Type B pancreatic cell (in vitro differentiated cells): ENCODE results near the gene FBXO31. TPM values are rescaled to one million over a fixed set of nuclear protein-coding genes. Genes with fewer than 3 reads are reported as not detected.

Experiments
- DNase-seq: peaks from one replicate; pipeline ENCODE4 v3.0.0; 2021; ENCODE audit warnings: mixed read lengths; ENCODE audit not compliant: unreplicated experiment; ENCODE audit errors: extremely low spot score
- H3K27ac Mint-ChIP-seq: 2 replicates; pipeline ENCODE4 v1.8.0; 2021; ENCODE audit warnings: mild to moderate bottlenecking, mixed read lengths
- H3K27me3 Mint-ChIP-seq: 2 replicates; pipeline ENCODE4 v1.8.0; 2021; ENCODE audit warnings: mixed read lengths
- H3K36me3 Mint-ChIP-seq: 2 replicates; pipeline ENCODE4 v1.8.0; 2021; ENCODE audit warnings: mixed read lengths
- H3K4me1 Mint-ChIP-seq: one replicate; pipeline ENCODE4 v1.8.0; 2021; ENCODE audit warnings: mixed read lengths; ENCODE audit not compliant: unreplicated experiment
- H3K4me3 Mint-ChIP-seq: 2 replicates; pipeline ENCODE4 v1.8.0; 2021; ENCODE audit warnings: mild to moderate bottlenecking, mixed read lengths
- H3K9me3 Mint-ChIP-seq: 2 replicates; pipeline ENCODE4 v1.8.0; 2021; ENCODE audit warnings: mixed read lengths
- CTCF ChIP-seq: fragments of 200-600 bp; sonication (generic); conservative IDR thresholded peaks from 2 replicates; pipeline ENCODE4 v1.5.0; 2021; ENCODE audit warnings: antibody characterized with exemption, mild to moderate bottlenecking
- total RNA-seq: library from RNA; stranded (reverse); gene quantifications from 2 replicates; pipeline ENCODE4 v1.2.1, GENCODE V29; 2021; ENCODE audit warnings: low replicate concordance

Gene FBXO31
- total RNA-seq, 1 donor from 2014 or later = 35.1 TPM

GRCh38 chr16:87375426-87376135, 8.0 kb downstream of the FBXO31 start:
- no peak for TF ChIP-seq CTCF
- H3K36me3 Mint-ChIP-seq = no peaks in the 10 kb centered on the region

GRCh38 chr16:87374313-87374712, 9.3 kb downstream of the FBXO31 start:
- no peak overlapping the region for H3K4me3 Mint-ChIP-seq
- H3K27me3 Mint-ChIP-seq = no peaks in the 10 kb centered on the region
- peaks cover 17% of the 10 kb centered on the region for H3K4me1 Mint-ChIP-seq
- DNase-seq = no peak
- H3K36me3 Mint-ChIP-seq = no peaks in the 10 kb centered on the region
- no peaks in the 10 kb centered on the region for H3K9me3 Mint-ChIP-seq
- no peak overlapping the region for H3K27ac Mint-ChIP-seq
- no peak for TF ChIP-seq CTCF

More at GRCh38 chr16:87375426-87376135, 8.0 kb downstream of the FBXO31 start:
- Mint-ChIP-seq H3K4me3 (no peak overlapping the region), H3K4me1 (peaks cover 17% of the 10 kb centered on the region), H3K9me3 (no peaks in the 10 kb centered on the region), H3K27me3 (no peaks in the 10 kb centered on the region), H3K27ac (no peak overlapping the region)
- no peak for DNase-seq

GRCh38 chr16:87372305-87372704, 11.3 kb downstream of the FBXO31 start:
- Mint-ChIP-seq H3K4me1 (peaks cover 32% of the 10 kb centered on the region), H3K9me3 (no peaks in the 10 kb centered on the region), H3K27ac (no peak overlapping the region), H3K4me3 (no peak overlapping the region), H3K27me3 (no peaks in the 10 kb centered on the region), H3K36me3 (no peaks in the 10 kb centered on the region)
- no peak for TF ChIP-seq CTCF
- no peak for DNase-seq

GRCh38 chr16:87371261-87371866, 12.2 kb downstream of the FBXO31 start:
- no peak for DNase-seq
- no peaks in the 10 kb centered on the region for H3K27me3 Mint-ChIP-seq
- no peak overlapping the region for H3K4me3 Mint-ChIP-seq
- no peak for TF ChIP-seq CTCF
- H3K9me3 Mint-ChIP-seq = no peaks in the 10 kb centered on the region
- H3K4me1 Mint-ChIP-seq = peaks cover 32% of the 10 kb centered on the region
- H3K27ac Mint-ChIP-seq = no peak overlapping the region
- no peaks in the 10 kb centered on the region for H3K36me3 Mint-ChIP-seq

- TF ChIP-seq CTCF = no peak
- H3K4me1 Mint-ChIP-seq = peaks cover 26% of the 10 kb centered on the region
- H3K27ac Mint-ChIP-seq = no peak overlapping the region
- no peaks in the 10 kb centered on the region for H3K27me3 Mint-ChIP-seq
- no peaks in the 10 kb centered on the region for H3K36me3 Mint-ChIP-seq
- no peak overlapping the region for H3K4me3 Mint-ChIP-seq
- H3K9me3 Mint-ChIP-seq = no peaks in the 10 kb centered on the region
- no peak for DNase-seq
Measured at GRCh38 chr16:87369796-87370719, 13.5 kb downstream of the FBXO31 start.
